H9 (cell line): ENCODE measurements around the gene MEF2C. TPM values are rescaled to one million over a fixed set of nuclear protein-coding genes. Genes with fewer than 3 reads are reported as not detected.

Source experiments
- DNase-seq: peaks from one replicate; pipeline ENCODE4 v3.0.0-alpha.2; 2017
- H2AFZ ChIP-seq: one replicate; pipeline ENCODE4 v1.6.1; 2013; ENCODE audit warnings: mild to moderate bottlenecking, low read length, control low read depth, moderate library complexity
- H2AK5ac ChIP-seq: 2 replicates; pipeline ENCODE4 v1.6.1; 2013; ENCODE audit warnings: low read length, control low read depth, mixed read lengths; ENCODE audit not compliant: insufficient read length
- H2BK120ac ChIP-seq: one replicate; pipeline ENCODE4 v1.6.1; 2013; ENCODE audit warnings: low read depth, mild to moderate bottlenecking, low read length, control low read depth, inconsistent platforms; ENCODE audit not compliant: poor library complexity, severe bottlenecking
- H2BK12ac ChIP-seq: 2 replicates; pipeline ENCODE4 v1.6.1; 2013; ENCODE audit warnings: low read length, control low read depth, mixed read lengths, low read depth; ENCODE audit not compliant: insufficient read length
- H2BK15ac ChIP-seq: 2 replicates; pipeline ENCODE4 v1.6.1; 2013; ENCODE audit warnings: low read depth, low read length, control low read depth
- H2BK20ac ChIP-seq: one replicate; pipeline ENCODE4 v1.6.1; 2013; ENCODE audit warnings: low read depth, mild to moderate bottlenecking, low read length, control low read depth, inconsistent platforms; ENCODE audit not compliant: poor library complexity, severe bottlenecking
- H2BK5ac ChIP-seq: 2 replicates; pipeline ENCODE4 v1.6.1; 2013; ENCODE audit warnings: low read length, control low read depth, mixed read lengths; ENCODE audit not compliant: insufficient read length
- H3K14ac ChIP-seq: 2 replicates; pipeline ENCODE4 v1.6.1; 2013; ENCODE audit warnings: low read length, control low read depth; ENCODE audit not compliant: insufficient read depth
- H3K18ac ChIP-seq: 2 replicates; pipeline ENCODE4 v1.6.1; 2013; ENCODE audit warnings: low read depth, mild to moderate bottlenecking, mixed read lengths, low read length, control low read depth; ENCODE audit not compliant: insufficient read length
- H3K23ac ChIP-seq: 2 replicates; pipeline ENCODE4 v1.6.1; 2013; ENCODE audit warnings: low read length, control low read depth, mixed read lengths, low read depth; ENCODE audit not compliant: insufficient read length
- H3K23me2 ChIP-seq: 2 replicates; pipeline ENCODE4 v1.6.1; 2013; ENCODE audit warnings: low read depth, mild to moderate bottlenecking, mixed read lengths, low read length, control low read depth; ENCODE audit not compliant: insufficient read length, poor library complexity, severe bottlenecking
- H3K27ac ChIP-seq: 2 replicates; pipeline ENCODE4 v1.5.1; 2013; ENCODE audit warnings: low read length, control low read depth, mixed read lengths, low read depth; ENCODE audit not compliant: insufficient read length
- H3K27me3 ChIP-seq: 2 replicates; pipeline ENCODE4 v1.6.1; 2013; ENCODE audit warnings: low read length, control low read depth, inconsistent platforms; ENCODE audit not compliant: insufficient read depth
- H3K4ac ChIP-seq: 2 replicates; pipeline ENCODE4 v1.6.1; 2013; ENCODE audit warnings: low read depth, mild to moderate bottlenecking, control low read depth, inconsistent platforms, low read length, moderate library complexity
- H3K4me1 ChIP-seq: 2 replicates; pipeline ENCODE4 v1.6.1; 2013; ENCODE audit warnings: low read length, control low read depth, inconsistent platforms; ENCODE audit not compliant: insufficient read depth
- H3K4me2 ChIP-seq: 2 replicates; pipeline ENCODE4 v1.6.1; 2013; ENCODE audit warnings: low read length, control low read depth, mixed read lengths; ENCODE audit not compliant: insufficient read length, insufficient read depth
- H3K56ac ChIP-seq: 2 replicates; pipeline ENCODE4 v1.6.1; 2013; ENCODE audit warnings: low read depth, mild to moderate bottlenecking, mixed read lengths, low read length, control low read depth; ENCODE audit not compliant: insufficient read length
- H3K79me1 ChIP-seq: 2 replicates; pipeline ENCODE4 v1.6.1; 2013; ENCODE audit warnings: low read depth, mild to moderate bottlenecking, moderate library complexity, low read length, control low read depth, inconsistent platforms; ENCODE audit not compliant: insufficient read depth, poor library complexity, severe bottlenecking
- H3K79me2 ChIP-seq: 2 replicates; pipeline ENCODE4 v1.6.1; 2013; ENCODE audit warnings: low read length, control low read depth, inconsistent platforms; ENCODE audit not compliant: insufficient read depth
- H3K9ac ChIP-seq: 2 replicates; pipeline ENCODE4 v1.6.1; 2013; ENCODE audit warnings: low read length, control low read depth, mixed read lengths; ENCODE audit not compliant: insufficient read length; ENCODE audit errors: extremely low read depth
- H3K9me3 ChIP-seq: one replicate; pipeline ENCODE4 v1.6.1; 2013; ENCODE audit warnings: low read depth, low read length, inconsistent platforms; ENCODE audit not compliant: control insufficient read depth
- H3T11ph ChIP-seq: one replicate; pipeline ENCODE4 v1.6.1; 2013; ENCODE audit warnings: mild to moderate bottlenecking, low read length, control low read depth, inconsistent platforms
- H4K20me1 ChIP-seq: one replicate; pipeline ENCODE4 v1.6.1; 2013; ENCODE audit not compliant: control insufficient read depth, insufficient read length, insufficient read depth
- H4K5ac ChIP-seq: 2 replicates; pipeline ENCODE4 v1.6.1; 2013; ENCODE audit warnings: low read depth, mild to moderate bottlenecking, mixed read lengths, low read length, control low read depth; ENCODE audit not compliant: insufficient read length
- H4K8ac ChIP-seq: replicated peaks from 2 replicates; pipeline ENCODE4 v1.6.1; 2013; ENCODE audit warnings: low read length, control low read depth, mixed read lengths, low read depth; ENCODE audit not compliant: insufficient read length
- H4K91ac ChIP-seq: 2 replicates; pipeline ENCODE4 v1.6.1; 2013; ENCODE audit warnings: low read depth, mild to moderate bottlenecking, moderate library complexity, mixed read lengths, low read length, control low read depth; ENCODE audit not compliant: insufficient read length
- H3K27ac Mint-ChIP-seq, 3 experiments: 2 replicates in 2 of 3; 3 replicates in 1 of 3; pipeline ENCODE4 v1.8.0; 2020 to 2021; ENCODE audit warnings: mixed read lengths in 3 of 3, mild to moderate bottlenecking in 1 of 3, moderate library complexity in 1 of 3
- H3K27me3 Mint-ChIP-seq: 2 replicates; pipeline ENCODE4 v1.8.0; 2021; ENCODE audit warnings: low read depth, mild to moderate bottlenecking, moderate library complexity, mixed read lengths
- H3K36me3 Mint-ChIP-seq, 3 experiments: 2 replicates in 2 of 3; 3 replicates in 1 of 3; pipeline ENCODE4 v1.8.0; 2020 to 2021; ENCODE audit warnings: low read depth in 3 of 3, mixed read lengths in 3 of 3; ENCODE audit not compliant: insufficient read depth in 1 of 3
- H3K4me1 Mint-ChIP-seq, 2 experiments: 2 replicates each; pipeline ENCODE4 v1.8.0; 2020; ENCODE audit warnings: mixed read lengths in 2 of 2
- H3K4me3 Mint-ChIP-seq, 2 experiments: 2 replicates in 1 of 2; 3 replicates in 1 of 2; pipeline ENCODE4 v1.8.0; 2020 to 2021; ENCODE audit warnings: mild to moderate bottlenecking in 2 of 2, mixed read lengths in 2 of 2, moderate library complexity in 1 of 2
- H3K9me3 Mint-ChIP-seq, 2 experiments: 2 replicates in 1 of 2; 3 replicates in 1 of 2; pipeline ENCODE4 v1.8.0; 2020; ENCODE audit warnings: mild to moderate bottlenecking in 2 of 2, mixed read lengths in 2 of 2, moderate library complexity in 1 of 2
- CTCF ChIP-seq: fragments of 200-600 bp; sonication (generic); conservative IDR thresholded peaks from 3 replicates; pipeline ENCODE4 v1.8.0; 2021; ENCODE audit warnings: antibody characterized with exemption, mild to moderate bottlenecking
- WGBS: extraction: QIAGEN DNeasy Blood & Tissue Kit; methylation state at CpG from one replicate; pipeline ENCODE4 v1.1.7; 2013; ENCODE audit warnings: missing lambda C conversion rate, low lambda C conversion rate, mixed read lengths; ENCODE audit not compliant: insufficient read length; ENCODE audit errors: extremely low coverage; 5-methylcytosine and 5-hydroxymethylcytosine counted together
- total RNA-seq: library from RNA; stranded (reverse); gene quantifications from 2 replicates; pipeline ENCODE4 v1.2.1, GENCODE V29; 2021

The MEF2C gene
- total RNA-seq, 1 experiment from 2014 or later: 0.11 TPM

- peaks cover 28% of the 10 kb centered on the region for H3K23me2 ChIP-seq
- DNase-seq: peak; percentile 44
- no peak overlapping the region for H4K91ac ChIP-seq
- no peak overlapping the region for H3K56ac ChIP-seq
- H3K9ac ChIP-seq: no peak overlapping the region
- no peak overlapping the region for H2BK5ac ChIP-seq
- H3K23ac ChIP-seq: no peak overlapping the region
- no CpG with 5 or more reads among the region's 52 CpGs for WGBS
- Mint-ChIP-seq H3K27me3 (peaks cover 99% of the 10 kb centered on the region), H3K36me3 (peaks cover 0 to 2% (median 0%) of the 10 kb centered on the region in 3 experiments; a peak in 1 of 7 replicates), H3K27ac (no peak overlapping the region), H3K4me3 (peak overlapping the region; percentile 39 to 78), H3K4me1 (peaks cover 63 to 89% of the 10 kb centered on the region in 2 experiments), H3K9me3 (peaks cover 4 to 14% of the 10 kb centered on the region in 2 experiments; a peak in 3 of 5 replicates)
- no peaks in the 10 kb centered on the region for H3K79me1 ChIP-seq
- H2BK120ac ChIP-seq: no peak overlapping the region
- H3K4ac ChIP-seq: no peak overlapping the region
- H2BK12ac ChIP-seq: no peak overlapping the region
- H3T11ph ChIP-seq: no peak overlapping the region
- H3K18ac ChIP-seq: no peak overlapping the region
- H3K27me3 ChIP-seq: peaks cover 84% of the 10 kb centered on the region
- peaks cover 9% of the 10 kb centered on the region; the same call in 1 of the 2 replicates for H3K4me1 ChIP-seq
- H4K5ac ChIP-seq: no peak overlapping the region
- H2BK20ac ChIP-seq: no peak overlapping the region
- H3K9me3 ChIP-seq: no peaks in the 10 kb centered on the region
- no peaks in the 10 kb centered on the region for H4K20me1 ChIP-seq
- peak; percentile 10; the same call in 1 of the 3 replicates for TF ChIP-seq CTCF
- H2AFZ ChIP-seq: no peak overlapping the region
- peak overlapping the region; percentile 83 for H3K4me2 ChIP-seq
- H4K8ac ChIP-seq: no peak overlapping the region
- H2BK15ac ChIP-seq: no peak overlapping the region
- no peak overlapping the region for H2AK5ac ChIP-seq
- no peak overlapping the region for H3K27ac ChIP-seq
- no peaks in the 10 kb centered on the region for H3K79me2 ChIP-seq
- H3K14ac ChIP-seq: no peak overlapping the region
Observed at GRCh38 chr5:88691945-88692868, 190.8 kb downstream of the MEF2C start.
